A204.1 (cell line): Measurements from ENCODE around the gene GPATCH4.

ENCODE experiments used
- FAIRE-seq: peaks from 2 replicates; lab custom pipeline; 2012; peaks lifted over from hg19 to GRCh38; lab: Jason Lieb, UNC

The GPATCH4 gene

GRCh38 chr1:156546267-156546666 is 55.0 kb downstream of the GPATCH4 start:
- no peak for FAIRE-seq

DNA sequence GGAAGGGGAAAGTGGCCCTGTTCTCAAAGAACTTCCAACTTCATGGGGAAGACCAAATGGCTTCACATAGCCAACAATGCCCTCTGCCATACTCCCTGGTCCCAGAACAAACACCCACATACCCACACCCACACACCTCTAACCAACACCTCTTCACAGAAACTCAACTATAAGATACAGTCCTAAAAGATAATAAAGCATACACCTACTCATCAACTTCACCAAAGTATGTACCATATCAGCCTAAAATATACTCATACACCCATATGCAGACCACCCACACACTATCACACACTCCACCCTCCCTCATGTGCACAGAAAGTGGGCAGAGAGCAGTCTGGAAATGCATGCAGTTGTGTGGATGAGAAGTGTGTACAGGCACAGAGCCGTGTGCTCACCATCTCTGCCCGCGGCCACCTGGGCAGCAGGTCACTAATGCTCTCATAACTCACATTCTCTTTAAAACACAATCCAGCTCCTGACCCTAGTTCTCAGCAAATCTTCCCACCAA is 56.6 kb downstream of the GPATCH4 start:
- no peak for FAIRE-seq
